NCI-H748 treated with DMSO at 0.1 percent for 48 hours (cell line): ENCODE results near the gene TSPOAP1.

Source experiments
- DNase-seq: peaks from one replicate; lab custom pipeline; 2025; lab: John Stamatoyannopoulos, UW

TSPOAP1 gene

GRCh38 chr17:58262149-58262548 is 66.4 kb downstream of the TSPOAP1 start:
- DNase-seq, result no peak

- no peak for DNase-seq
These were observed 73.8 kb downstream of the TSPOAP1 start for GRCh38 chr17:58254803-58255202.

- DNase-seq, result no peak
These were observed 75.5 kb downstream of the TSPOAP1 start for GRCh38 chr17:58253082-58253481.

GRCh38 chr17:58252141-58252540 is 76.5 kb downstream of the TSPOAP1 start:
- no peak for DNase-seq
